Thyroid gland (tissue), 4 donors: ENCODE measurements around the gene RPL3.

Experiments
- CTCF ChIP-seq, 6 experiments: fragments of 200-600 bp in 3 of 6; fragments of 450-650 bp in 3 of 6; sonication (generic) in 3 of 6; IDR thresholded peaks; one replicate each; pipeline ENCODE4 v1.5.1; 2016 to 2019; ENCODE audit warnings: antibody characterized with exemption in 6 of 6, mild to moderate bottlenecking in 2 of 6, inconsistent platforms in 1 of 6, moderate library complexity in 1 of 6
- POLR2A ChIP-seq, 2 donors: fragments of 450-650 bp; IDR thresholded peaks; one replicate each; pipeline ENCODE4 v1.6.1; 2017; ENCODE audit warnings: antibody characterized with exemption in 2 of 2, mild to moderate bottlenecking in 2 of 2, moderate library complexity in 1 of 2

- TF ChIP-seq CTCF (IDR thresholded peaks at IDR 0.05) (no peak), POLR2A (IDR thresholded peaks at IDR 0.05) (no peak)
These were observed 32.2 kb downstream of the RPL3 start for GRCh38 chr22:39287076-39287725.
